OCI-LY3 (cell line): ENCODE measurements around the gene CPNE2.

Experiments
- H2AFZ ChIP-seq: fragments of 200-600, 300-600 bp; shearing (Covaris generic); 2 replicates; pipeline ENCODE4 v1.6.0; 2014; ENCODE audit warnings: antibody characterized with exemption, low read depth, low read length
- H3K27ac ChIP-seq: fragments of 200-600, 300-600 bp; sonication (generic); 2 replicates; pipeline ENCODE4 v1.5.1; 2014; ENCODE audit warnings: mild to moderate bottlenecking, low read length, moderate library complexity, mixed read lengths
- H3K27me3 ChIP-seq: fragments of 200-600, 300-600 bp; sonication (generic); 2 replicates; pipeline ENCODE4 v1.6.1; 2014; ENCODE audit warnings: low read depth, low read length, mixed read lengths
- H3K36me3 ChIP-seq: fragments of 200-600, 300-600 bp; sonication (generic); replicated peaks from 2 replicates; pipeline ENCODE3; 2014; ENCODE audit warnings: low read depth, low read length, mixed read lengths
- H3K4me1 ChIP-seq: fragments of 300-600, 200-600 bp; sonication (generic); 2 replicates; pipeline ENCODE4 v1.6.1; 2014; ENCODE audit warnings: low read length, mixed read lengths
- H3K4me2 ChIP-seq: fragments of 200-600, 300-600 bp; sonication (generic); 2 replicates; pipeline ENCODE4 v1.6.1; 2014; ENCODE audit warnings: low read length, mixed read lengths
- H3K4me3 ChIP-seq: fragments of 300-600, 200-600 bp; sonication (generic); 2 replicates; pipeline ENCODE4 v1.5.1; 2014; ENCODE audit warnings: antibody characterized with exemption, mild to moderate bottlenecking, low read length, moderate library complexity
- H3K79me2 ChIP-seq: fragments of 300-600, 200-600 bp; shearing (Covaris generic); 2 replicates; pipeline ENCODE4 v1.6.1; 2014; ENCODE audit warnings: mild to moderate bottlenecking, low read length, mixed read lengths
- H3K9ac ChIP-seq: fragments of 300-600, 200-600 bp; shearing (Covaris generic); 2 replicates; pipeline ENCODE4 v1.6.0; 2014; ENCODE audit warnings: mild to moderate bottlenecking, low read length, moderate library complexity
- H3K9me3 ChIP-seq: fragments of 200-600, 300-600 bp; shearing (Covaris generic); 2 replicates; pipeline ENCODE4 v1.6.1; 2014; ENCODE audit warnings: low read length, mixed read lengths; ENCODE audit not compliant: insufficient read depth
- H4K20me1 ChIP-seq: fragments of 200-600, 300-600 bp; sonication (generic); 2 replicates; pipeline ENCODE4 v1.6.1; 2016; ENCODE audit warnings: low read length, mixed read lengths; ENCODE audit not compliant: insufficient read depth
- CTCF ChIP-seq: fragments of 200-600, 300-600 bp; sonication (generic); IDR thresholded peaks from 2 replicates; pipeline ENCODE4 v1.5.1; 2014; ENCODE audit warnings: antibody characterized with exemption, low read length, low read depth
- EZH2phosphoT487 ChIP-seq: fragments of 200-600 bp; shearing (Covaris generic); IDR thresholded peaks from 2 replicates; pipeline ENCODE4 v1.6.1; 2018; ENCODE audit warnings: antibody characterized with exemption, mixed run types, low read depth

Gene CPNE2

GRCh38 chr16:57165483-57165882, 73.1 kb downstream of the CPNE2 start:
- Histone ChIP-seq H3K79me2 (no peaks in the 10 kb centered on the region), H3K9me3 (no peaks in the 10 kb centered on the region), H3K36me3 (peaks cover 46% of the 10 kb centered on the region), H4K20me1 (no peaks in the 10 kb centered on the region), H3K4me2 (no peak overlapping the region), H3K27ac (no peak overlapping the region), H3K9ac (no peak overlapping the region), H3K4me3 (no peak overlapping the region), H3K4me1 (peaks cover 17% of the 10 kb centered on the region), H3K27me3 (no peaks in the 10 kb centered on the region), H2AFZ (no peak overlapping the region)
- no peak for TF ChIP-seq EZH2phosphoT487
- TF ChIP-seq CTCF: no peak

GRCh38 chr16:57165938-57166337, 73.6 kb downstream of the CPNE2 start:
- Histone ChIP-seq H3K4me2 (no peak overlapping the region), H3K27ac (no peak overlapping the region), H3K4me1 (peaks cover 17% of the 10 kb centered on the region), H3K4me3 (no peak overlapping the region), H3K9me3 (no peaks in the 10 kb centered on the region), H2AFZ (no peak overlapping the region), H3K27me3 (no peaks in the 10 kb centered on the region), H3K79me2 (no peaks in the 10 kb centered on the region), H3K36me3 (peaks cover 47% of the 10 kb centered on the region), H4K20me1 (no peaks in the 10 kb centered on the region), H3K9ac (no peak overlapping the region)
- no peak for TF ChIP-seq EZH2phosphoT487
- TF ChIP-seq CTCF: no peak

- no peaks in the 10 kb centered on the region for H4K20me1 ChIP-seq
- H3K4me1 ChIP-seq: peaks cover 17% of the 10 kb centered on the region
- no peaks in the 10 kb centered on the region for H3K9me3 ChIP-seq
- no peak overlapping the region for H3K4me3 ChIP-seq
- no peaks in the 10 kb centered on the region for H3K79me2 ChIP-seq
- no peak overlapping the region for H3K9ac ChIP-seq
- peak overlapping the region; percentile 4; the same call in 1 of the 2 replicates for H3K4me2 ChIP-seq
- peaks cover 48% of the 10 kb centered on the region for H3K36me3 ChIP-seq
- no peak for TF ChIP-seq CTCF
- TF ChIP-seq EZH2phosphoT487: no peak
- H3K27me3 ChIP-seq: no peaks in the 10 kb centered on the region
- no peak overlapping the region for H2AFZ ChIP-seq
- no peak overlapping the region for H3K27ac ChIP-seq
Observed at GRCh38 chr16:57166451-57166850, 74.1 kb downstream of the CPNE2 start.

GRCh38 chr16:57166951-57167350, 74.6 kb downstream of the CPNE2 start:
- no peaks in the 10 kb centered on the region for H4K20me1 ChIP-seq
- peaks cover 17% of the 10 kb centered on the region for H3K4me1 ChIP-seq
- H3K79me2 ChIP-seq: no peaks in the 10 kb centered on the region
- H3K27me3 ChIP-seq: no peaks in the 10 kb centered on the region
- peaks cover 53% of the 10 kb centered on the region for H3K36me3 ChIP-seq
- no peak overlapping the region for H3K4me3 ChIP-seq
- peak overlapping the region; percentile 4; the same call in 1 of the 2 replicates for H3K4me2 ChIP-seq
- TF ChIP-seq EZH2phosphoT487 (no peak), CTCF (no peak)
- H2AFZ ChIP-seq: no peak overlapping the region
- no peak overlapping the region for H3K9ac ChIP-seq
- H3K9me3 ChIP-seq: no peaks in the 10 kb centered on the region
- no peak overlapping the region for H3K27ac ChIP-seq
